ENCODE measurements around the gene PTH1R.

DNA sequence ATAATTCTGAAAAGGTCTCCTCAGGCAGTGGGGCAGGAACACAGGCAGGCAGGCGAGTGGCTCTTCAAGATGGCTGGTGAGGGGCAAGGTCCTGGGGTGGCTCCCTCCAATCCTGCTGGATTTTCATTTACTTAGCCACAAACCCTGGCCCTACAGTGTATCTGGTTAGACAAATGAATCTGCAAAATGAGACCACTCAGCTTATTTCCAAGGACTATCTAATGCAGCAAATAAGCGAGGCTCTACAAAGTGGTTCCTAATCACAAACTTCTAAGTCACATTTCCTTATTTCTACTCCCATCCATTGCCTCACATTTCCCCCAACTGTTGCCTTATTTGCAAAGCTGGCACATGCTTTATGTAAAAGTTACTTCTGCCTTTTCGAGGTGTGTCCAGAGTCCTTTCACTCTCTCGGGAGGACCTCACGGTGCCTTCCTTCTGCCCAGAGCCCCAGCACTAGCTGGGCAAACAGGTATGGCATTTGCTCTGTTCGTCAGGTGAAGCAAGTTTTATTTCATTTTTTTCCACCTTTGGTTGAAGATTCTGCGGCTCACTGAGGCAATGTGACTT is 58.6 kb downstream of the PTH1R start:
- TF ChIP-seq, protein P1, sequence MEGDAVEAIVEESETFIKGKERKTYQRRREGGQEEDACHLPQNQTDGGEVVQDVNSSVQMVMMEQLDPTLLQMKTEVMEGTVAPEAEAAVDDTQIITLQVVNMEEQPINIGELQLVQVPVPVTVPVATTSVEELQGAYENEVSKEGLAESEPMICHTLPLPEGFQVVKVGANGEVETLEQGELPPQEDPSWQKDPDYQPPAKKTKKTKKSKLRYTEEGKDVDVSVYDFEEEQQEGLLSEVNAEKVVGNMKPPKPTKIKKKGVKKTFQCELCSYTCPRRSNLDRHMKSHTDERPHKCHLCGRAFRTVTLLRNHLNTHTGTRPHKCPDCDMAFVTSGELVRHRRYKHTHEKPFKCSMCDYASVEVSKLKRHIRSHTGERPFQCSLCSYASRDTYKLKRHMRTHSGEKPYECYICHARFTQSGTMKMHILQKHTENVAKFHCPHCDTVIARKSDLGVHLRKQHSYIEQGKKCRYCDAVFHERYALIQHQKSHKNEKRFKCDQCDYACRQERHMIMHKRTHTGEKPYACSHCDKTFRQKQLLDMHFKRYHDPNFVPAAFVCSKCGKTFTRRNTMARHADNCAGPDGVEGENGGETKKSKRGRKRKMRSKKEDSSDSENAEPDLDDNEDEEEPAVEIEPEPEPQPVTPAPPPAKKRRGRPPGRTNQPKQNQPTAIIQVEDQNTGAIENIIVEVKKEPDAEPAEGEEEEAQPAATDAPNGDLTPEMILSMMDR (conservative IDR thresholded peaks at IDR 0.05 in 1 of 2, IDR thresholded peaks at IDR 0.05 in 1 of 2; ENCODE audit: low read depth in 1 of 2, low read length in 2 of 2) = no peak
- TF ChIP-seq EZH2 (IDR thresholded peaks at IDR 0.05; ENCODE audit: low read length, missing control alignments) = no peak
